ENCODE data around the gene PGAM1.

- TF ChIP-seq YY1 (IDR thresholded peaks at IDR 0.05; ENCODE audit: insufficient read depth, insufficient replicate concordance, low read depth, low read length) (no peak), MED1 (CRISPR knock-in tag; IDR thresholded peaks at IDR 0.05) (no peak), SPEN (CRISPR knock-in tag; IDR thresholded peaks at IDR 0.05; ENCODE audit: low read depth) (no peak), ZNF407 (CRISPR knock-in tag; IDR thresholded peaks at IDR 0.05; ENCODE audit: not compliant biosample characterization) (no peak), ZNF780A (CRISPR knock-in tag; IDR thresholded peaks at IDR 0.05) (no peak)
Observed at GRCh38 chr10:97384641-97385040, 41.4 kb upstream of the PGAM1 start.

Data from HepG2 (cell line).